Measurements from ENCODE around the gene OR10R2. TPM values are rescaled to one million over a fixed set of nuclear protein-coding genes. Genes with fewer than 3 reads are reported as not detected.

The OR10R2 gene
- total RNA-seq, 1 donor from 2014 or later, result not detected

DNA sequence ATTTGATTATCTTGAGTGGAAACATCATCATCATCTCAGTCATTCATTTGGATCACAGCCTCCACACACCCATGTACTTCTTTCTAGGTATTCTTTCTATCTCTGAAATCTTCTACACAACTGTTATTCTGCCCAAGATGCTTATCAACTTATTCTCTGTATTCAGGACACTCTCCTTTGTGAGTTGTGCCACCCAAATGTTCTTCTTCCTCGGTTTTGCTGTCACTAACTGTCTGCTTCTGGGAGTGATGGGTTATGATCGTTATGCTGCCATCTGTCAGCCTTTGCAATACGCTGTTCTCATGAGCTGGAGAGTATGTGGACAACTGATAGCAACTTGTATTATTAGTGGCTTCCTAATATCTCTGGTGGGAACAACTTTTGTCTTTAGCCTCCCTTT is 19.3 kb downstream of the OR10R2 start:
- Histone ChIP-seq H3K9me3 (ENCODE audit: control insufficient read depth in 3 of 3, low read length in 3 of 3) (no peaks in the 10 kb centered on the region), H3K27me3 (ENCODE audit: control insufficient read depth in 3 of 3, insufficient read depth in 3 of 3, low read length in 3 of 3) (no peaks in the 10 kb centered on the region), H3K36me3 (ENCODE audit: control insufficient read depth in 3 of 3, insufficient read depth in 3 of 3, low read length in 3 of 3) (no peaks in the 10 kb centered on the region), H3K4me3 (ENCODE audit: low read length in 3 of 3) (no peak overlapping the region), H3K4me1 (ENCODE audit: control insufficient read depth in 3 of 3, insufficient read depth in 3 of 3, low read length in 3 of 3) (no peaks in the 10 kb centered on the region), H3K9ac (ENCODE audit: low read depth in 1 of 3, low read length in 3 of 3) (no peak overlapping the region), H3K27ac (ENCODE audit: low read depth, low read length) (no peak overlapping the region)

DNA sequence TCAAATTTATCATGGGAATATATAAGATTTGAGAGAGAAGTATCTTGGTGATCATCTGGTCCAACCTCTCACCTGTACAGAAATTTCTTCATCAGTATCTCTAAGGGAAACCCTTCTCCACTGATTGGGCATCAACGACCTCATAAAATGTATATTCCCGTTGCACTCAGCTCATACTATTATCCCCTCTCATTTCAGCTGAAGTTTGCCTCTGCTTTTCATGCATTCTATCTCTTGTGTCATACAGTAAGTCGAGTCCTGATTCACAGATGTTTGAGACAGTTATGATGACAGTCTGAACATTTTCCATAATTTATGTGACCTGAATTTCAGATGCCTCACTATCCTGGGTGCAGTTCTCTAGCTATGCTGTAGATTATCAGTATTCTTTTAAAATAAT is 21.0 kb downstream of the OR10R2 start:
- Histone ChIP-seq H3K27me3 (ENCODE audit: control insufficient read depth in 3 of 3, insufficient read depth in 3 of 3, low read length in 3 of 3) (no peaks in the 10 kb centered on the region), H3K36me3 (ENCODE audit: control insufficient read depth in 3 of 3, insufficient read depth in 3 of 3, low read length in 3 of 3) (no peaks in the 10 kb centered on the region), H3K9me3 (ENCODE audit: control insufficient read depth in 3 of 3, low read length in 3 of 3) (no peaks in the 10 kb centered on the region), H3K4me3 (ENCODE audit: low read length in 3 of 3) (no peak overlapping the region), H3K27ac (ENCODE audit: low read depth, low read length) (no peak overlapping the region), H3K9ac (ENCODE audit: low read depth in 1 of 3, low read length in 3 of 3) (no peak overlapping the region), H3K4me1 (ENCODE audit: control insufficient read depth in 3 of 3, insufficient read depth in 3 of 3, low read length in 3 of 3) (no peaks in the 10 kb centered on the region)

GRCh38 chr1:158494796-158495195 is 22.8 kb downstream of the OR10R2 start:
- H3K4me1 ChIP-seq (ENCODE audit: control insufficient read depth in 3 of 3, insufficient read depth in 3 of 3, low read length in 3 of 3), result no peaks in the 10 kb centered on the region
- H3K27me3 ChIP-seq (ENCODE audit: control insufficient read depth in 3 of 3, insufficient read depth in 3 of 3, low read length in 3 of 3), result no peaks in the 10 kb centered on the region
- no peak overlapping the region for H3K9ac ChIP-seq (ENCODE audit: low read depth in 1 of 3, low read length in 3 of 3)
- H3K9me3 ChIP-seq (ENCODE audit: control insufficient read depth in 3 of 3, low read length in 3 of 3), result no peaks in the 10 kb centered on the region
- H3K36me3 ChIP-seq (ENCODE audit: control insufficient read depth in 3 of 3, insufficient read depth in 3 of 3, low read length in 3 of 3), result no peaks in the 10 kb centered on the region
- H3K27ac ChIP-seq (ENCODE audit: low read depth, low read length), result no peak overlapping the region
- H3K4me3 ChIP-seq (ENCODE audit: low read length in 3 of 3), result no peak overlapping the region

GRCh38 chr1:158496374-158496773 is 24.4 kb downstream of the OR10R2 start:
- no peaks in the 10 kb centered on the region for H3K27me3 ChIP-seq (ENCODE audit: control insufficient read depth in 3 of 3, insufficient read depth in 3 of 3, low read length in 3 of 3)
- H3K4me3 ChIP-seq (ENCODE audit: low read length in 3 of 3), result no peak overlapping the region
- no peaks in the 10 kb centered on the region for H3K4me1 ChIP-seq (ENCODE audit: control insufficient read depth in 3 of 3, insufficient read depth in 3 of 3, low read length in 3 of 3)
- H3K36me3 ChIP-seq (ENCODE audit: control insufficient read depth in 3 of 3, insufficient read depth in 3 of 3, low read length in 3 of 3), result no peaks in the 10 kb centered on the region
- no peaks in the 10 kb centered on the region for H3K9me3 ChIP-seq (ENCODE audit: control insufficient read depth in 3 of 3, low read length in 3 of 3)
- no peak overlapping the region for H3K9ac ChIP-seq (ENCODE audit: low read depth in 1 of 3, low read length in 3 of 3)
- H3K27ac ChIP-seq (ENCODE audit: low read depth, low read length), result no peak overlapping the region

DNA sequence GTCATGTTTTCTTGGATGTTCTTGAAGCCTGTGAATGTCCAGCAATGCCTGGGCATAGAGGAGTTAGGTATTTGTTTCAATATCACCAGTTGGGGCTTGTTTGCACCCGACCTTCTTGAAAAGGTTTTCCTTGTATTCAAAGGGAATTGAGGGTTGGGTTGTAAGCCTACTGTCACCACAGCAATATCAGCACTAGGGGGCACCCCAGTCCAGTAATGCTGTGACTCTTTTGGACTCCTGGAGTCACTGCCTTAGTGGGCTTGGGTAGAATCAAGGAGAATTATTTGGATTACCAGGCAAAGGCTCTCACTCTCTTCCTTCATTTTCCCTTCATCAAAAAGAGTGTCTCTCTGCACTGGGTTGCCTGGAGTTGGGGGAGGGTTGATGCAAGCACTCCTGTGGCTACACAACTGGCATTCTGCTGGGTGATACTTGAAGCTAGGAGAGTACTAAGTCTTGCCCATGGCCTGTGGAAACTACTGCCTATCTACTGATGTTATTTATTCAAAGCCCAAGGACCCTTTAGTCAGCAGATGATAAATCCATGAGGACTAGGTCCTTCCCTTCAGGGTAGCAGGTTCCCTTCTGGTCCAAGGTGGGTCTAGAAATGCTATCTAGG is 34.5 kb downstream of the OR10R2 start:
- Histone ChIP-seq H3K27me3 (ENCODE audit: control insufficient read depth in 3 of 3, insufficient read depth in 3 of 3, low read length in 3 of 3) (no peaks in the 10 kb centered on the region), H3K4me1 (ENCODE audit: control insufficient read depth in 3 of 3, insufficient read depth in 3 of 3, low read length in 3 of 3) (no peaks in the 10 kb centered on the region), H3K9me3 (ENCODE audit: control insufficient read depth in 3 of 3, low read length in 3 of 3) (peaks cover 0 to 5% (median 0%) of the 10 kb centered on the region in 3 donors), H3K9ac (ENCODE audit: low read depth in 1 of 3, low read length in 3 of 3) (no peak overlapping the region), H3K36me3 (ENCODE audit: control insufficient read depth in 3 of 3, insufficient read depth in 3 of 3, low read length in 3 of 3) (no peaks in the 10 kb centered on the region), H3K4me3 (ENCODE audit: low read length in 3 of 3) (no peak overlapping the region), H3K27ac (ENCODE audit: low read depth, low read length) (no peak overlapping the region)

DNA sequence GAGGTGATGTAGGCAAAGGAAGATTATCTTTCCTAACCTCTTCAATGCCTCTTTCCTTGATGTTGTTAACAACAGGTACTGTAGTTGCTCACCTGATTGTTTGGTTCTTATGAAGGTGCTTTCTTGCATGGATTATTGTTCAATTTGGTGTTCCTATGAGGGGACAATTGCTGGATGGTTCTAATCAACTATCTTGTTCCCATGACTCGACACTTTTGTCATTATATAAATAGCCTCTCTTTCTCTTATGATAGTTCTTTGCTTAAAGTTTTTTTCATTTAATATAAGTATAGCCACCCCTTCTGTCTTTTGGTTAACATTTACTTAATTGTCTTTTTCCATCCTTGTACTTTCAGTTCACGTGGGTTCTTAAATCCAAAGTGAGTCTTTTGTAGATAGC is 35.5 kb downstream of the OR10R2 start:
- H3K9ac ChIP-seq (ENCODE audit: low read depth in 1 of 3, low read length in 3 of 3), result no peak overlapping the region
- no peaks in the 10 kb centered on the region for H3K27me3 ChIP-seq (ENCODE audit: control insufficient read depth in 3 of 3, insufficient read depth in 3 of 3, low read length in 3 of 3)
- H3K9me3 ChIP-seq (ENCODE audit: control insufficient read depth in 3 of 3, low read length in 3 of 3), result peaks cover 0 to 5% (median 0%) of the 10 kb centered on the region in 3 donors
- H3K4me1 ChIP-seq (ENCODE audit: control insufficient read depth in 3 of 3, insufficient read depth in 3 of 3, low read length in 3 of 3), result no peaks in the 10 kb centered on the region
- H3K36me3 ChIP-seq (ENCODE audit: control insufficient read depth in 3 of 3, insufficient read depth in 3 of 3, low read length in 3 of 3), result no peaks in the 10 kb centered on the region
- no peak overlapping the region for H3K4me3 ChIP-seq (ENCODE audit: low read length in 3 of 3)
- H3K27ac ChIP-seq (ENCODE audit: low read depth, low read length), result no peak overlapping the region

DNA sequence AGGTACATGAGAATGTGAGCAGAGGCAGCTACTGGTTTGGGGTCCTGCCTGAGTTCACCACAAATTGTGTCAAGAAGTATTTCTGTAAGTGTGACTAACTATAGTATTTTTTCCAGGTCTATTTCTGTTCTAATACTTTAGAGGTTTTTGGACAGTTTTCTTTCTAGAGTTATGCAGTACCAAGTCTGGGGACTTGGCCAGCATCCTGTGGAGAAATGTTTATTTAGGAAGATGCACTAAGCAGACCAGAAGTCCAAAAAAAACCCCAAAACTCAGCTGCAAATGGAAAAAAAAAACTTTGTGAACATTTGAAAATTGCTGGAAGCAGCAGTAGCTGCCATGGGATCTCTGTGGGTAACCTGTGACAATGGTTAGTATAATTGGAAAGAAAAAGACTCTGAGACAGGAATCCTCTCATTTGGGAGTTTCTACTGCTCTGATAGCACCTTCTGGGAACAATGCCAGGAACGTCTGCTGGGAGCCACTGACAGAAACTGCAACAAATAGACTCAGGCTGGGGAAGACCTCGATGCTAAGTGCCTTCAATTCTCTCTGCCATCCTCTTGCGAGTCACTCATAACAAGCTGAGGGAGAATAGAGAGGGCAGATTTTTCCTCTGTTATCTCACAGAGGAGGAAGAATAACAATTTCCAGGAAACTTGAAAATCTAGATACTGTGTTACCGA is 37.6 kb downstream of the OR10R2 start:
- H3K27me3 ChIP-seq (ENCODE audit: control insufficient read depth in 3 of 3, insufficient read depth in 3 of 3, low read length in 3 of 3), result no peaks in the 10 kb centered on the region
- no peaks in the 10 kb centered on the region for H3K36me3 ChIP-seq (ENCODE audit: control insufficient read depth in 3 of 3, insufficient read depth in 3 of 3, low read length in 3 of 3)
- no peaks in the 10 kb centered on the region for H3K4me1 ChIP-seq (ENCODE audit: control insufficient read depth in 3 of 3, insufficient read depth in 3 of 3, low read length in 3 of 3)
- H3K4me3 ChIP-seq (ENCODE audit: low read length in 3 of 3), result no peak overlapping the region
- H3K27ac ChIP-seq (ENCODE audit: low read depth, low read length), result no peak overlapping the region
- H3K9ac ChIP-seq (ENCODE audit: low read depth in 1 of 3, low read length in 3 of 3), result no peak overlapping the region
- H3K9me3 ChIP-seq (ENCODE audit: control insufficient read depth in 3 of 3, low read length in 3 of 3), result peaks cover 0 to 5% (median 0%) of the 10 kb centered on the region in 3 donors

DNA sequence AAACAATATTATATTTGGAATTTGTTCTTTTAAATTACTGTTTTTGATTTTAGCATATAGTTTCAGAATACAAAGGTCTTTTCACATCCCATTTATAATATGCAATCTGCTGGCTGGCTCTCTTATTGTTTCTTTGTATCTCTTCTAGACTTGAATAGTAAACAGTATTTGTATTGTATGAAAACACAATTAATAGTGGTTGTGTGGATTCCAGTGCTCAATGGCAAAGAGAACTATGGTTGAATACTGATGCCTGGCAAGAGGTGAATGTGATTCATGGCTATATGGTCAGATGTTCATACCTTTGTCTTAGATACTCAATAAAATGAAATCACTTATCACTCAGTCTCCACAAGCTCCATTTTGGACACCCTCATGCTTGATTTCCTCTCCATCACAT is 44.9 kb downstream of the OR10R2 start:
- Histone ChIP-seq H3K9ac (ENCODE audit: low read depth in 1 of 3, low read length in 3 of 3) (no peak overlapping the region), H3K4me1 (ENCODE audit: control insufficient read depth in 3 of 3, insufficient read depth in 3 of 3, low read length in 3 of 3) (no peaks in the 10 kb centered on the region), H3K27ac (ENCODE audit: low read depth, low read length) (no peak overlapping the region), H3K36me3 (ENCODE audit: control insufficient read depth in 3 of 3, insufficient read depth in 3 of 3, low read length in 3 of 3) (no peaks in the 10 kb centered on the region), H3K4me3 (ENCODE audit: low read length in 3 of 3) (no peak overlapping the region), H3K27me3 (ENCODE audit: control insufficient read depth in 3 of 3, insufficient read depth in 3 of 3, low read length in 3 of 3) (no peaks in the 10 kb centered on the region), H3K9me3 (ENCODE audit: control insufficient read depth in 3 of 3, low read length in 3 of 3) (no peaks in the 10 kb centered on the region)

- no peaks in the 10 kb centered on the region for H3K9me3 ChIP-seq (ENCODE audit: control insufficient read depth in 3 of 3, low read length in 3 of 3)
- no peaks in the 10 kb centered on the region for H3K4me1 ChIP-seq (ENCODE audit: control insufficient read depth in 3 of 3, insufficient read depth in 3 of 3, low read length in 3 of 3)
- no peaks in the 10 kb centered on the region for H3K36me3 ChIP-seq (ENCODE audit: control insufficient read depth in 3 of 3, insufficient read depth in 3 of 3, low read length in 3 of 3)
- no peaks in the 10 kb centered on the region for H3K27me3 ChIP-seq (ENCODE audit: control insufficient read depth in 3 of 3, insufficient read depth in 3 of 3, low read length in 3 of 3)
- no peak overlapping the region for H3K27ac ChIP-seq (ENCODE audit: low read depth, low read length)
- H3K9ac ChIP-seq (ENCODE audit: low read depth in 1 of 3, low read length in 3 of 3), result no peak overlapping the region
- no peak overlapping the region for H3K4me3 ChIP-seq (ENCODE audit: low read length in 3 of 3)
Observed at GRCh38 chr1:158520021-158520420, 48.0 kb downstream of the OR10R2 start.

GRCh38 chr1:158520955-158521665 is 49.1 kb downstream of the OR10R2 start:
- no peak overlapping the region for H3K27ac ChIP-seq (ENCODE audit: low read depth, low read length)
- no peaks in the 10 kb centered on the region for H3K9me3 ChIP-seq (ENCODE audit: control insufficient read depth in 3 of 3, low read length in 3 of 3)
- H3K9ac ChIP-seq (ENCODE audit: low read depth in 1 of 3, low read length in 3 of 3), result no peak overlapping the region
- no peaks in the 10 kb centered on the region for H3K27me3 ChIP-seq (ENCODE audit: control insufficient read depth in 3 of 3, insufficient read depth in 3 of 3, low read length in 3 of 3)
- H3K4me3 ChIP-seq (ENCODE audit: low read length in 3 of 3), result no peak overlapping the region
- no peaks in the 10 kb centered on the region for H3K4me1 ChIP-seq (ENCODE audit: control insufficient read depth in 3 of 3, insufficient read depth in 3 of 3, low read length in 3 of 3)
- H3K36me3 ChIP-seq (ENCODE audit: control insufficient read depth in 3 of 3, insufficient read depth in 3 of 3, low read length in 3 of 3), result no peaks in the 10 kb centered on the region
